ENCODE results near the gene SLC37A4. TPM values are rescaled to one million over a fixed set of nuclear protein-coding genes. Genes with fewer than 3 reads are reported as not detected.

SLC37A4 gene
- total and polyA plus RNA-seq, 2 of the 13 experiments (the other 11 are each of a cell fraction or from before 2014, with no cell fraction given): 43.0 to 56.1 TPM

DNA sequence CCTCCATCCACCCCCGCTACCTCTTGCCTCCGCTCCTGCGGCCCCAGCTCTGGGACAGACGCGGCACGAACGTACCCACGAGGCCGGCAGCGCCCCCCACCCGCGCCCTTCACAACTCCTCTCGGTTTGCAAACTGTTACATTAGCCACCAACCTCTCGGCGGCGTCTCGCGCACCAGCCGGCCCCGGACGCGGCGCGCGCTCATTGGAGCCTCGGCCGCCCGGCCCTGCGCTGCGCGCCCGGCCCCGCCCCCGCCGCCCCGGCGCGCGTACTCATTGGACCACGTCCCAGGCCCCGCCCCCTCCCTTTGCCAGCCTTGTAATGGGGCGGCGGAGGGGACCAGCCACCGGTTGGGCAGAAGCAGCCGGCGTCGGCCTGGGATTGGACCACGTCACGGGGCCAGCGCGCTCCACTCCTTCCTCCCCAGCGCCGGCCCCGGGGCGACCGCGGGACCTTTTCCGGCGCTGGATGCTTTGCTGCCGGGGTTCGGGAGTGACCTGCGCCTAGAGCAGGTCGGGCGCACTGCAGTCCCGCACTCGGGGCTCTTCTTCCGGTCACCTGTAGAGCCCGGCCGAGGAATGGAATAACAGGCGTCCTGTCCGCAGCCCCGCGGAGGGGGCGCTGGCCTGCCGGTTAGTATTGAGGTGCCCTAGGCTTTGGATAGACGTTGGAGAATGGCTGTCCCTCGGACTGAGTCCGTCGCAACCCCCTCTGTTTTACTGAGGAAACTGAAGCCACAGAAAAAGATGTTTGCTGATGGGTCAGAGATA, 26.5 kb upstream of the SLC37A4 start, which contains the start of gene HYOU1 (continued):
- TF ChIP-seq FOXA3 (CRISPR knock-in tag; IDR thresholded peaks at IDR 0.05) (peak; percentile 16; the same call in 1 of the 2 replicates), YEATS2 (CRISPR knock-in tag; IDR thresholded peaks at IDR 0.05; ENCODE audit: borderline replicate concordance) (peak; percentile 48; the same call in 1 of the 2 replicates), ZNF567 (CRISPR knock-in tag; IDR thresholded peaks at IDR 0.05; ENCODE audit: borderline replicate concordance) (no peak), MZF1 (CRISPR knock-in tag; IDR thresholded peaks at IDR 0.05; ENCODE audit: borderline replicate concordance) (no peak), ZNF136 (CRISPR knock-in tag; IDR thresholded peaks at IDR 0.05; ENCODE audit: low read depth) (no peak), SNAPC4 (CRISPR knock-in tag; IDR thresholded peaks at IDR 0.05) (no peak), ZNF234 (CRISPR knock-in tag; conservative IDR thresholded peaks at IDR 0.05) (no peak), EZH2 (conservative IDR thresholded peaks at IDR 0.05; ENCODE audit: low read depth, low read length) (no peak), NFYC (CRISPR knock-in tag; IDR thresholded peaks at IDR 0.05) (peak; percentile 85), ZNF605 (CRISPR knock-in tag; IDR thresholded peaks at IDR 0.05) (0 out of 2 replicates have a peak, but pooled peaks have one; percentile 17), ZNF776 (CRISPR knock-in tag; IDR thresholded peaks at IDR 0.05) (no peak), ZNF879 (CRISPR knock-in tag; IDR thresholded peaks at IDR 0.05) (no peak), REL (CRISPR knock-in tag; conservative IDR thresholded peaks at IDR 0.05) (no peak), MLXIP (CRISPR knock-in tag; IDR thresholded peaks at IDR 0.05; ENCODE audit: borderline replicate concordance) (no peak), SPEN (CRISPR knock-in tag; IDR thresholded peaks at IDR 0.05; ENCODE audit: low read depth) (no peak; the same call in 1 of the 2 replicates), ZNF749 (CRISPR knock-in tag; IDR thresholded peaks at IDR 0.05; ENCODE audit: borderline replicate concordance) (peak; percentile 14; the same call in 1 of the 2 replicates)
- TF ChIP-seq, protein P1, sequence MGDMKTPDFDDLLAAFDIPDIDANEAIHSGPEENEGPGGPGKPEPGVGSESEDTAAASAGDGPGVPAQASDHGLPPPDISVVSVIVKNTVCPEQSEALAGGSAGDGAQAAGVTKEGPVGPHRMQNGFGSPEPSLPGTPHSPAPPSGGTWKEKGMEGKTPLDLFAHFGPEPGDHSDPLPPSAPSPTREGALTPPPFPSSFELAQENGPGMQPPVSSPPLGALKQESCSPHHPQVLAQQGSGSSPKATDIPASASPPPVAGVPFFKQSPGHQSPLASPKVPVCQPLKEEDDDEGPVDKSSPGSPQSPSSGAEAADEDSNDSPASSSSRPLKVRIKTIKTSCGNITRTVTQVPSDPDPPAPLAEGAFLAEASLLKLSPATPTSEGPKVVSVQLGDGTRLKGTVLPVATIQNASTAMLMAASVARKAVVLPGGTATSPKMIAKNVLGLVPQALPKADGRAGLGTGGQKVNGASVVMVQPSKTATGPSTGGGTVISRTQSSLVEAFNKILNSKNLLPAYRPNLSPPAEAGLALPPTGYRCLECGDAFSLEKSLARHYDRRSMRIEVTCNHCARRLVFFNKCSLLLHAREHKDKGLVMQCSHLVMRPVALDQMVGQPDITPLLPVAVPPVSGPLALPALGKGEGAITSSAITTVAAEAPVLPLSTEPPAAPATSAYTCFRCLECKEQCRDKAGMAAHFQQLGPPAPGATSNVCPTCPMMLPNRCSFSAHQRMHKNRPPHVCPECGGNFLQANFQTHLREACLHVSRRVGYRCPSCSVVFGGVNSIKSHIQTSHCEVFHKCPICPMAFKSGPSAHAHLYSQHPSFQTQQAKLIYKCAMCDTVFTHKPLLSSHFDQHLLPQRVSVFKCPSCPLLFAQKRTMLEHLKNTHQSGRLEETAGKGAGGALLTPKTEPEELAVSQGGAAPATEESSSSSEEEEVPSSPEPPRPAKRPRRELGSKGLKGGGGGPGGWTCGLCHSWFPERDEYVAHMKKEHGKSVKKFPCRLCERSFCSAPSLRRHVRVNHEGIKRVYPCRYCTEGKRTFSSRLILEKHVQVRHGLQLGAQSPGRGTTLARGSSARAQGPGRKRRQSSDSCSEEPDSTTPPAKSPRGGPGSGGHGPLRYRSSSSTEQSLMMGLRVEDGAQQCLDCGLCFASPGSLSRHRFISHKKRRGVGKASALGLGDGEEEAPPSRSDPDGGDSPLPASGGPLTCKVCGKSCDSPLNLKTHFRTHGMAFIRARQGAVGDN (CRISPR knock-in tag; IDR thresholded peaks at IDR 0.05): peak; percentile 78

All from HepG2 (cell line).